ENCODE results near the gene MORF4L1. TPM values are rescaled to one million over a fixed set of nuclear protein-coding genes. Genes with fewer than 3 reads are reported as not detected.

MORF4L1 gene
- total RNA-seq, 1 donor from 2014 or later = 398 TPM

GRCh38 chr15:78912316-78912715, 39.6 kb downstream of the MORF4L1 start:
- Histone ChIP-seq H4K20me1 (ENCODE audit: insufficient read depth, low read length) (peaks cover 83% of the 10 kb centered on the region), H3K27ac (ENCODE audit: low read depth, low read length) (no peak overlapping the region), H3K36me3 (ENCODE audit: insufficient read depth, low read length) (peaks cover 29% of the 10 kb centered on the region), H3K4me1 (ENCODE audit: insufficient read depth, low read length) (no peaks in the 10 kb centered on the region), H2AFZ (ENCODE audit: low read depth, low read length) (no peak overlapping the region), H3K4me2 (ENCODE audit: low read length) (no peak overlapping the region), H3K79me2 (ENCODE audit: insufficient read depth, low read length) (peaks cover 37% of the 10 kb centered on the region), H3K27me3 (ENCODE audit: insufficient read depth, low read length) (no peaks in the 10 kb centered on the region), H3K9ac (ENCODE audit: low read length) (no peak overlapping the region), H3K4me3 (ENCODE audit: insufficient read depth, low read depth, low read length) (no peak overlapping the region), H3K9me3 (ENCODE audit: insufficient read depth, low read depth, low read length) (no peaks in the 10 kb centered on the region)
- no peak overlapping the region for H3K4me3 Mint-ChIP-seq (ENCODE audit: unreplicated experiment)
- no peak for DNase-seq (ENCODE audit: low read depth)
- FAIRE-seq = no peak
- no peak overlapping the region for H3K27ac Mint-ChIP-seq (ENCODE audit: unreplicated experiment)
- no peaks in the 10 kb centered on the region for H3K27me3 Mint-ChIP-seq (ENCODE audit: low read depth, unreplicated experiment)
- peaks cover 29% of the 10 kb centered on the region for H3K36me3 Mint-ChIP-seq (ENCODE audit: low read depth, unreplicated experiment)
- H3K4me1 Mint-ChIP-seq (ENCODE audit: low read depth, unreplicated experiment) = peaks cover 31% of the 10 kb centered on the region
- no peaks in the 10 kb centered on the region for H3K9me3 Mint-ChIP-seq (ENCODE audit: unreplicated experiment)
- no peak for TF ChIP-seq EZH2 (IDR thresholded peaks at IDR 0.05; ENCODE audit: insufficient read depth, low read length)
- TF ChIP-seq, protein P1, sequence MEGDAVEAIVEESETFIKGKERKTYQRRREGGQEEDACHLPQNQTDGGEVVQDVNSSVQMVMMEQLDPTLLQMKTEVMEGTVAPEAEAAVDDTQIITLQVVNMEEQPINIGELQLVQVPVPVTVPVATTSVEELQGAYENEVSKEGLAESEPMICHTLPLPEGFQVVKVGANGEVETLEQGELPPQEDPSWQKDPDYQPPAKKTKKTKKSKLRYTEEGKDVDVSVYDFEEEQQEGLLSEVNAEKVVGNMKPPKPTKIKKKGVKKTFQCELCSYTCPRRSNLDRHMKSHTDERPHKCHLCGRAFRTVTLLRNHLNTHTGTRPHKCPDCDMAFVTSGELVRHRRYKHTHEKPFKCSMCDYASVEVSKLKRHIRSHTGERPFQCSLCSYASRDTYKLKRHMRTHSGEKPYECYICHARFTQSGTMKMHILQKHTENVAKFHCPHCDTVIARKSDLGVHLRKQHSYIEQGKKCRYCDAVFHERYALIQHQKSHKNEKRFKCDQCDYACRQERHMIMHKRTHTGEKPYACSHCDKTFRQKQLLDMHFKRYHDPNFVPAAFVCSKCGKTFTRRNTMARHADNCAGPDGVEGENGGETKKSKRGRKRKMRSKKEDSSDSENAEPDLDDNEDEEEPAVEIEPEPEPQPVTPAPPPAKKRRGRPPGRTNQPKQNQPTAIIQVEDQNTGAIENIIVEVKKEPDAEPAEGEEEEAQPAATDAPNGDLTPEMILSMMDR (IDR thresholded peaks at IDR 0.05; ENCODE audit: insufficient read depth, low read depth, low read length) = no peak

DNA sequence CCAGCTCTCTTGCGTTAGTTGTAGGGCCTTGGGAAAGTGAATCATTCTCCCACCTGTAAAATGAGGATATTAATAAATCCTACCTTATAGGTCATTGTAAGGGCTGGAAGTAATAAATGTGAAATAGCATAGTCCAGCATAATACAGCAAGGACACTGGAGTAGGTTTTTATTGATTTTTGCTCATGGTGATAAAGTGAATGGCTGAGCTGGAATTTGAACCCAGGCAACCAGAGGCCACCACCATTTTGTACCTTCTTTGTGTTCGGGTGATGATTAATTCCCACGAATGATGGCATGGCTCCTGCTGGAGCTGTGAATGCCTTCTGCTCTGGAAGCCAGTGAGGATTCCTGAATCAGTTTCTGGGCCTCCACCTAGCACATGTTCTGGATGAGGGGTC, 40.3 kb downstream of the MORF4L1 start:
- no peak overlapping the region for H3K9ac ChIP-seq (ENCODE audit: low read length)
- H3K4me3 ChIP-seq (ENCODE audit: insufficient read depth, low read depth, low read length) = no peak overlapping the region
- no peak overlapping the region for H3K4me2 ChIP-seq (ENCODE audit: low read length)
- DNase-seq (ENCODE audit: low read depth) = no peak
- no peaks in the 10 kb centered on the region for H3K4me1 ChIP-seq (ENCODE audit: insufficient read depth, low read length)
- TF ChIP-seq, protein P1 (IDR thresholded peaks at IDR 0.05; ENCODE audit: insufficient read depth, low read depth, low read length) = no peak
- no peak for TF ChIP-seq EZH2 (IDR thresholded peaks at IDR 0.05; ENCODE audit: insufficient read depth, low read length)
- Mint-ChIP-seq H3K27ac (ENCODE audit: unreplicated experiment) (no peak overlapping the region), H3K9me3 (ENCODE audit: unreplicated experiment) (no peaks in the 10 kb centered on the region), H3K27me3 (ENCODE audit: low read depth, unreplicated experiment) (no peaks in the 10 kb centered on the region), H3K36me3 (ENCODE audit: low read depth, unreplicated experiment) (peaks cover 29% of the 10 kb centered on the region), H3K4me1 (ENCODE audit: low read depth, unreplicated experiment) (peaks cover 30% of the 10 kb centered on the region), H3K4me3 (ENCODE audit: unreplicated experiment) (no peak overlapping the region)
- no peaks in the 10 kb centered on the region for H3K9me3 ChIP-seq (ENCODE audit: insufficient read depth, low read depth, low read length)
- peaks cover 85% of the 10 kb centered on the region for H4K20me1 ChIP-seq (ENCODE audit: insufficient read depth, low read length)
- H3K27me3 ChIP-seq (ENCODE audit: insufficient read depth, low read length) = no peaks in the 10 kb centered on the region
- H3K79me2 ChIP-seq (ENCODE audit: insufficient read depth, low read length) = peaks cover 34% of the 10 kb centered on the region
- peaks cover 27% of the 10 kb centered on the region for H3K36me3 ChIP-seq (ENCODE audit: insufficient read depth, low read length)
- H3K27ac ChIP-seq (ENCODE audit: low read depth, low read length) = no peak overlapping the region
- no peak overlapping the region for H2AFZ ChIP-seq (ENCODE audit: low read depth, low read length)
- no peak for FAIRE-seq

- Histone ChIP-seq H4K20me1 (ENCODE audit: insufficient read depth, low read length) (peaks cover 75% of the 10 kb centered on the region), H3K9me3 (ENCODE audit: insufficient read depth, low read depth, low read length) (no peaks in the 10 kb centered on the region), H3K9ac (ENCODE audit: low read length) (no peak overlapping the region), H3K27me3 (ENCODE audit: insufficient read depth, low read length) (no peaks in the 10 kb centered on the region), H3K36me3 (ENCODE audit: insufficient read depth, low read length) (peaks cover 34% of the 10 kb centered on the region), H3K79me2 (ENCODE audit: insufficient read depth, low read length) (peaks cover 33% of the 10 kb centered on the region), H2AFZ (ENCODE audit: low read depth, low read length) (no peak overlapping the region), H3K4me2 (ENCODE audit: low read length) (no peak overlapping the region), H3K27ac (ENCODE audit: low read depth, low read length) (no peak overlapping the region), H3K4me3 (ENCODE audit: insufficient read depth, low read depth, low read length) (no peak overlapping the region), H3K4me1 (ENCODE audit: insufficient read depth, low read length) (no peaks in the 10 kb centered on the region)
- TF ChIP-seq EZH2 (IDR thresholded peaks at IDR 0.05; ENCODE audit: insufficient read depth, low read length) = no peak
- TF ChIP-seq, protein P1 (IDR thresholded peaks at IDR 0.05; ENCODE audit: insufficient read depth, low read depth, low read length) = no peak
- Mint-ChIP-seq H3K27ac (ENCODE audit: unreplicated experiment) (peak overlapping the region; percentile 72), H3K9me3 (ENCODE audit: unreplicated experiment) (no peaks in the 10 kb centered on the region), H3K36me3 (ENCODE audit: low read depth, unreplicated experiment) (peaks cover 28% of the 10 kb centered on the region), H3K4me3 (ENCODE audit: unreplicated experiment) (no peak overlapping the region), H3K4me1 (ENCODE audit: low read depth, unreplicated experiment) (peaks cover 28% of the 10 kb centered on the region), H3K27me3 (ENCODE audit: low read depth, unreplicated experiment) (no peaks in the 10 kb centered on the region)
- peak; percentile 21 for DNase-seq (ENCODE audit: low read depth)
- no peak for FAIRE-seq
Measured at GRCh38 chr15:78914027-78914764, 41.5 kb downstream of the MORF4L1 start.
